ENCODE data around the gene NKTR.

- TF ChIP-seq CTCF (conservative IDR thresholded peaks at IDR 0.05) (no peak), EZH2 (IDR thresholded peaks at IDR 0.05; ENCODE audit: low read depth) (no peak)
Observed at GRCh38 chr3:42578054-42578453, 22.4 kb upstream of the NKTR start.
